NCI-H2196 treated with DMSO at 0.1 percent for 48 hours (cell line): Measurements from ENCODE around the gene KRT73.

Experiments used
- DNase-seq: peaks from one replicate; lab custom pipeline; 2025; ENCODE audit not compliant: unreplicated experiment; lab: John Stamatoyannopoulos, UW

KRT73 gene

GRCh38 chr12:52573743-52574142 is 44.6 kb downstream of the KRT73 start, which contains the start of gene KRT74:
KRT74 (minus strand) TSS chr12:52573843; CDS start chr12:52573777, 66 bp downstream.
- no peak for DNase-seq

DNA sequence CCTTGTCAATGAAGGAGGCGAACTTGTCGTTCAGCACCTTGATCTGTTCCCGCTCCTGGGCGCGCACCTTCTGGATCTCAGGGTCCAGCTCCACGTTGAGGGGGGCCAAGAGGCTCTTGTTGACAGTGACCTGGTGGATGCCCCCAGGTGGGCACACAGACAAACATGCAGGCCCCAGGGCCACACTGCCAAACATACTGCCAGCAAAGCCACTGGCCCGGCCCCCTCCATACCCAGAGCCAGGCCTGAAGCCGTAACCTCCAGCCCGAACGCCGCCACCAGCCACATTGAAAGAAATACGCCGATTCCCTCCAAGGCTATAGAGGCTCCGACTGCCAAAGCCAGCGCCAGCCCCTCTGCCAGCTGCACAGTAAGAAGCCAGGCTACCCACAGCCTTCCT is 45.1 kb downstream of the KRT73 start:
- DNase-seq = no peak

GRCh38 chr12:52570511-52570910 is 47.8 kb downstream of the KRT73 start:
- no peak for DNase-seq

- no peak for DNase-seq
These were observed 50.2 kb downstream of the KRT73 start for GRCh38 chr12:52568111-52568510.

DNA sequence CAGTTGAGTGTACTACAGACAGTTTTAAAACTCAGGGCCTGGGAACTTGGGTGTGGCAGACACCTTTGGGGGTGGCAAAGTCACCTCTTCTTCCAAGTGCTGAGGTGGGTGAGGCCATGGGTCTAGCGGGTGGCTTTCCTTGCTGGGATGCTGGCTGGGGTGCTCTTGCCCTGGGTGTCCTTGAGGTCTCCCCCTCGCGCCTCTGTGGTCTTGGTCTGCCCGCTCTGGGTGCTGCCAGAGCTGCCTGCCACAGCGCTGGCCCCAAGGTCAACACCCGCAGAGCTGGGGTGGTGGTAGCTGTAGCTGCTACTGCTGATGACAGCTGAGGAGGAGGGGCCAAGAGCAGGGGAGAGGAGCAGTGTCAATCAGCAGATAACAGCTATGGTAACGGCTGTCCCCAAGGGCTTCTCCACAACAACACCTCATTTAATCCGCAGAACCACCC is 51.5 kb downstream of the KRT73 start:
- no peak for DNase-seq

DNA sequence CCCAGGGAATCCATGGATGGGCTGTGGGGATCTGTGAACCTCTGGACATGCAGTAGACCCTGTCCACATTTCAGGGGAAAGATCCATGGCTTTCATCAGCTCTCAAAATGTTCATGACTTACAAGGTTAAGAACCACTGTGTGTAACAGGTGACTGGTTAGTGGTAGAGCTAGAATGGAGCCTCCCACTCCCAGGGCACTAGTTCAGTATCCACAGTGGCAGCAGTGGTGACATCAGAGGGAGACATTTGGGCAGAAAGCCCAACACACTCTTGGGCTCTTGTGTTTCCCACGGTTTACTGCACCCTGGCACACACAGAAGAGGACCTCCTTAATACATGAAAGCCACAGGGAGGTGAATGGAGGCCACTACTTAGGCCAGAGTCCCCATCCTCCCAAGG is 53.8 kb downstream of the KRT73 start:
- DNase-seq = no peak

DNA sequence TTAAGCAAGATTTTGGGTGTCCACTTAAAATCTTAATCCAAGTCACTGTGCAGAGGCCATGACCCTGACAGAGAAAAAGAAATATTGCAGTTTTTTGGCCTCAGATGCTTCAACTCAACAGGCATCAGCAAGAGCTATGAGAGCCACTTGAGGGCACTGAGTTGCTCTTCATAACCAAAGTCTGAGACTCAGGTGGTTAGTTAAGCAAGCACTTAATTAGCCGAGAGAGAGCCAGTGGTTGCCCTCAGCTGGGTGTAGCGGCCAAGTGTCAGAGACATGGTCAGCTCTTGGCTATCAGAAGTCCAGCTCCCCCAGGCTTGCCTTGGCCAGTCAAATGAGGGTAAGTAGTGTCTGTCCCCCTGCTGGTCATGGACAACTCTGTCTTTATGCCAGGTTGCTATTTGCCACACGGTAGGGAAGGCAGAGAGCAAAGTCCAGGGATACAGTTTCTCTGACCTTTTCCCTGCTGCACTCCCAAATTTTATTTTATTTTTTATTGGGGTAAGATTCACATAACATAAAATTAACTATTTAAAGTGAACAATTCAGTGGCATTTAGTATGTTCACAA is 56.4 kb downstream of the KRT73 start:
- DNase-seq = no peak

- no peak for DNase-seq
These were observed 58.4 kb downstream of the KRT73 start for GRCh38 chr12:52559979-52560378.

DNA sequence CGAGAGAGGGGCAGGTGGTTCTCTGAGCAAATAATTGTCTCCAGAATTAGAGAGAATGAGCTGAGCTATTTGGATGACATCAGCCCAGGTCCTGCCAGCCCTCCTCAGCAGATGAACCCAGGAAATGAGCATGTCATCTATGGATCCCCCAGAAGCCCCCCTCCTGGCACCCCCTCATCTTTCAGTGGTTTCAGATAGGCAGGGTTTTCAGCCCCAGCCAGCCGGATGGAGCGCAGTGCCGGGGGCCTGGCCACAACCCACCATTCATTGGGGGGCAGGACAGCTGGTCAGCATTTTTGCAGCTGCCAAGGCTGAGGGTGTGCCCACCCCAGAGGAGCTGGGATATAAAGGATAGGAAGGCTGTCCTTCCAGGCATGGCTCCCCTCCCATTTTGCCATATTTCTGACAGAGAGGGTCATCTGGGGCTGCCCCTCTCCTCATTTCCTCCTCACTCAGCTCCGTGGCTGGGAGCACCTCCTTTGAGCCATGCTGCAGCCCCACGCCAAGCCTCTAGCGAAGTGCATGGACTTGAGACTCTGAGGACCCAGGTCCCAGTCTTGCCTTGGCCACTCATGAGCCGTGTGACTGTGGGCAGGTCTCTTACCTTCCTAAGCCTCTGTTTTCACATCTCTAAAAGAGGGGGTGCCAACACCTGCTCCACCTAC is 59.4 kb downstream of the KRT73 start:
- DNase-seq = no peak
